ENCODE results near the gene SUPT3H.
A peak's percentile ranks its signal among the peaks of the same experiment; 100 is the strongest.
"Not testable (repeated sequence)": the region's sequence is repeated elsewhere in the genome, so short reads cannot be mapped to it uniquely, and the experiment has no call there.

Gene SUPT3H

DNA sequence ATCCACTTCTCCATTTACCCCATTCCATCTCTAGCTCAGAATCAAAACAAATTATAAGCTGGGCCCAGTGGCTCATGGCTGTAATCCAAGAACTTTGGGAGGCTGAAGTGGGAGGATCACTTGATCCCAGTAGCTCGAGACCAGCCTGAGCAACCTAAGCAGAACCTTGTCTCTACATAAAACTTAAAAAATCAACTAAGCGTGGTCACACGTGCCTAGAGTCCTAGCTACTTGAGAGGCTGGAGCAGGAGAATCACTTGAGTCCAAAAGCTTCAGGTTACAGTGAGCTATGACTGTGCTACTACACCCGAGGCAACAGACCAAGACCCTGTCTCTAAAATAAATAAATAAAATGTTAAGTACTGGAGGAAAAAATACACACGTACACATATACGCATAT lies 124.3 kb downstream of the SUPT3H start:
- peak; percentile 66 for DNase-seq

- no peak for DNase-seq
Measured at GRCh38 chr6:45231660-45232059, 146.1 kb downstream of the SUPT3H start.

GRCh38 chr6:45229416-45229815 lies 148.3 kb downstream of the SUPT3H start:
- no peak for DNase-seq

DNA sequence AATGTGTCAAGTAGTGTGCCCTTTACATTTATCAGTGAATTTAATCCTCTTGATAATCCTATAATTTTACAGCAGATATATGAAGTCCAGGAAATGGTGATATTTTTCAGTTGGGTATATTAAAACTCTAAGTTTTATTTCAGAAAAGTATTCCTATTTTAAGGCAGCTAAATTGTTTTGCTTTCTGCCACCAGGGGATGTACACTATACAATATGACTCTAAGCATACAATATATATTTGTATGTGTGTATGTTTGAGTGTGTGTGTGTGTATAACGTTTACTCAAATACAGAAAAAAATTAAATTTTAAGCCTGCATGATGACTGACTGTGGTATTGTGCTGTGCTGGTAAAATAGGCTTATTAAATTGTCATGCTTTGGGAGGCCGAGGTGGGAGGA lies 151.7 kb downstream of the SUPT3H start:
- no peak for DNase-seq

DNA sequence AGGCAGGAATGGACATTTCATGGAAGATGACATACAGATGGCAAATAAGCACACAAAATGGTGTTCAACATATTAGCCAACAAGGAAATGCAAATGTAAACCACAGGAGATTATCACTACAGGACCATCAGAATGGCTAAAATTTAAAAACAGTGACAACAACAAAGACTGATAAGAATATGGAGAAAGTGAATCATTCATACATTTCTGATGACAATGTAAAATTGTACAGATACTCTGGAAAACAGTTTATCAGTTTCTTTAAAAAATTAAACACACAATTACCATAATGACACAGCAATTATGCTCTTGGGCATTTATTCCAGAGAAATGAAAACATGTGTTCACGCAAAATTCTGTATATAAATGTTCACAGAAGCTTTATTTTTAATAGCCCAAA lies 155.4 kb downstream of the SUPT3H start:
- DNase-seq, result no peak

DNA sequence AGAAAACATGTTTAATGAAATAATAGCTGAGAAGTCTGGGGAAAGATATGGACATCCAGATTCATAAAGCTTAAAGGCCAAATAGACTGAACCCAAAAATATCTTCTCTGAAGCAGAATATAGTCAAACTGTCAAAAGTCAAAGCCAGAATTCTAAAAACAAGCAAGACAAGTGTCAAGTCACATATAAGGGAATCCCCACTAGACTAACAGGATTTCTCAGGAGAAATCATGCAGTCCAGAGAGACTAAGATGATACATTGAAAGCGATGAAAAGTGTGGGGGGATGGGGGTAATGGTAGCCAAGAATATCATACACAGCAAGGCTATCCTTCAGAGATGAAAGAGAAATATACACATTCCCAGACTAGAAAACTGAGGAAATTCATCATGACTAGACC lies 162.0 kb downstream of the SUPT3H start:
- DNase-seq, result no peak

GRCh38 chr6:45212976-45213375 lies 164.8 kb downstream of the SUPT3H start:
- DNase-seq, result no peak

DNA sequence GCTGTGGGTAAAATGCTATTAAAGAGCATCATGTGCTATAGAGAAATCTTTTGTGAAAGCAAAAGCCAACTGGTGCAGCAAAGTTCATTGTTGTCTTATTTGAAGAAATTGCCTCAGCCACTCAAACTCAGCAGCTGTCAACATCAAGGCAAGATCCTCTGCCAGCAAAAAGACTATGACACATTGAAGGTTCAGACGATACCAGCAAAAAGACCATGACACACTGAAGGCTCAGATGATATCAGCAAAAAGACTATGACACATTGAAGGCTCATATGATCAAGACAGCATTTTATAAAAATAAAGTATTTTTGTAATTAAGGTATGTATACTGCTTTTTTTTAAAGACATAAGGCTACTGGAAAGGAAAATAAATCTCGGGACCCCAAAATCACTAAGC lies 168.0 kb downstream of the SUPT3H start:
- no peak for DNase-seq

GRCh38 chr6:45206793-45207492 lies 170.8 kb downstream of the SUPT3H start:
- DNase-seq, result no peak

DNA sequence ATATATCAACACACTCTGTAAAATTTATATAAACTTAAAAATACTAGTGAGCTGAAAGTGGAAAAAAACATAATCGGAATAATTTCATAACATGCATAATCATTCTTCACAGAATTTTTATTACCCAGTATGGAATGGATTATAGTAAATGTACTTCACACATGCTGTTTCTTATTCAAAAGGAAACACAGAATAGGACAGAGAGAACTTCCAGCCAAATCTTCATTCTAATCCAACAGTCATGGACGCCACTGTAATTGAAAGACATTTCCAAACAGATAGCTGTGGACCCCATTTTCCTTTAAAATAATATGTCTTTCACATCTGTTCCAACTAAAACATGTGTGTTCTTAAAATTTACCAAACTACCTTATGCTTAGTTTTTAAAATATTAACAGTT lies 176.2 kb downstream of the SUPT3H start:
- DNase-seq, result no peak

GRCh38 chr6:45200510-45200909 lies 177.2 kb downstream of the SUPT3H start:
- no peak for DNase-seq

GRCh38 chr6:45199554-45199953 lies 178.2 kb downstream of the SUPT3H start:
- no peak for DNase-seq

DNA sequence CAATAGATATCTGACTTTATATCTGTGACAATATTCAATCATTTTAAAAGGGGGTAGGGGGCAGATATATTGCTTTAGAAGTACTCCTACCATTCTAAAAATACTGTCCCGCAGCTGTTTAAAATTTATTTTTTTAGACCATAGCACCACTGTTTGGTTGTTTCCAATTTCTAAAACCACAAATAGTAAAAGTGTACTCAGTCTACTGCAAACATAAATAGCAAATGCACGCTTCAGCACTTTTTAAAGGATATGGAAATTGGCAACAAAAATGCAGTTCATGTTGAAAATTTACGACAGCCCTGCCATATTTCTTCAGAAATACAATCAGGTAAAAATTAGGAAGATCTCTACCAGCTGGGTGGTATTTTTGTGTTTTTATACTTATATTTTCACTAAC lies 181.6 kb downstream of the SUPT3H start:
- DNase-seq, result no peak

- no peak for DNase-seq
Measured at GRCh38 chr6:45195137-45195536, 182.6 kb downstream of the SUPT3H start.

- DNase-seq, result no peak
Measured at GRCh38 chr6:45192556-45192955, 185.2 kb downstream of the SUPT3H start.

- no peak for DNase-seq
Measured at GRCh38 chr6:45191414-45191813, 186.3 kb downstream of the SUPT3H start.

DNA sequence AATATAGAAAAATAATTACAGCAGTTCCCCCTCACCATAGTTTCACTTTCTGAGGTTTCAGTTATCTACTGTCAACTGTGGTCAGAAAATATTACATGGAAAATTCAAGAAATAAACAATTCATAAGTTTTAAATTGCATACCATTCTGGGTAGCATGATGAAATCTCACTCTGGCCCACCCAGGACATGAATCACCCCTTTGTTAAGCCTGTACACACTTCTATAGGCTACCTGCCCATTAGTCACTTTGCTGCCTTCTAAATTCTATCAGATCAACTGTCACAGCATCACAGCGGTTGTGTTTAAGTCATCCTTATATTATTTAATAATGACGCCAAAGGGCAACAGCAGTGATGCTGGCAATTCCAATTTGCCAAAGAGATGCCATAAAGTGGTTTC lies 189.9 kb downstream of the SUPT3H start:
- no peak for DNase-seq

DNA sequence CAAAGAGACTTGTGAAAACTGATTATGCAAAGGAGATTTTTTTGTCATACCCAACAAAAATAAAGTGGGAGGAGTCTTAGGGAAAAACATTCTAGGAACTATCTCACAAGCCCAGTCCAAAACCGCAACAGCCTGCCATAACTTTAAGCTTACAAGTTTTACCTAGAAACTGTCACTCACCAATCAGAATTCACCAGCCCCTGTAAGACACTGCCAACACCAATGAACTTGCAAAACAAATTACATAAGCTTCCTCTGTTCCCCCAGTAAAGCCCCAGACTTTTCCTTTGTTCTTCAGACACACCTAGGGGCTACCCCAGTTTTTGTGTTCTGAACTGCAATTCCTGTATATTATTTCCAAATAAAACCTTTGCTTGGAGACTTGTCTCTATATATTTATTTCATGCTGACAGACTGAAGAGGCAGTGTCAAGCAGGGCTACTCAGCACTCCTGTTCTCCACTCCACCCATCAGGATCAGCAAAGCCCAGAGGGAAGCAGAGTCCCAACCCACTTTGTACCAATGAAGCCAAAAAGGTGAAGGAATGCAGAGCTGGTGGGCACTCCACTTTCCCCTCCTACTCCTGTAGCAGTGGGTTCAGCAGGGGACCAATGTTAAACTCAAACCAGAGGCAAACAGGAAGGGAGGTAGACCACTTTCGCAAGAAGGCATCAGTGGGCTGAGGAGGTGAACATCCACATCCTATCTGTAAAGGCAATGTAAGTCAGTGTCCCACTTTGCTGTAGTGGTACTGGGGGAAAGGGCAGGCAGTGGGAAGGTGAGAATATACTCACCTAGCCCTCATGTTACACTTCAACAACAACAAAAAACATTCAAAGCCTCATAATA lies 192.1 kb downstream of the SUPT3H start:
- DNase-seq, result no peak

- no peak for DNase-seq
Measured at GRCh38 chr6:45184937-45185336, 192.8 kb downstream of the SUPT3H start.

DNA sequence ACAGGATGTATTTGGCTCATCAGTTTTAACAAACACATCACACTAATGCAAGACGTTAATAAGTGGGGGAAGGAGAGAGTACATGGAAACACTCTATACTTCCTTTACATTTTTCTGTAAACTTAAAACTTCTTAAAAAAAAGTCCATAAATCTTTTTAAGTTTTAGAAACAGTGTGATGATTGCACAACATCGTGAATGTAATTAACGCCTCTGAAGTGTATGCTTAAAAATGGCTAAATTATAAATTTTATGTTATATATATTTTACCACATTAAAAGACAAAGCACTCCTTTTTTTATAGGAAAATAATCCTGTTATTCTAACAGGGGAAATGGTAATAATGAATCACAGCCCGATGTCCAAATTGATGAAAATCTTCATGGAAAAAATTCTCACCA lies 193.7 kb downstream of the SUPT3H start:
- DNase-seq, result no peak

GRCh38 chr6:45176373-45176772 lies 201.4 kb downstream of the SUPT3H start:
- DNase-seq, result not testable (repeated sequence)

DNA sequence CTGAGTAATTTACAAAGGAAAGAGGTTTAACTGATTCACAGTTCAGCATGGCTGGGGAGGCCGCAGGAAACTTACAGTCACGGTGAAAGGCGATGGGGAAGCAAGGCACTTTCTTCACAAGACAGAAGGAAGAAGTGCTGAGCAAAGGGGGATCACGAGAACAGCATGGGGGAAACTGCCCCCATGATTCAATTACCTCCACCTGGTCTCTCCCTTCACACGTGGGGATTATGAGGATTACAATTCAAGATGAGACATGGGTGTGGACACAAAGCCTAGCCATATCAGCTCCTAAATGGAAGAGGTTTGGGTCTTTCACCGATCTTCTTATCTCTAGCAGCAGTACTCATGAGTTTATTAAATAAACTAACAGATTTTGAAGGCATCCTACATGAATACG lies 202.5 kb downstream of the SUPT3H start:
- no peak for DNase-seq

DNA sequence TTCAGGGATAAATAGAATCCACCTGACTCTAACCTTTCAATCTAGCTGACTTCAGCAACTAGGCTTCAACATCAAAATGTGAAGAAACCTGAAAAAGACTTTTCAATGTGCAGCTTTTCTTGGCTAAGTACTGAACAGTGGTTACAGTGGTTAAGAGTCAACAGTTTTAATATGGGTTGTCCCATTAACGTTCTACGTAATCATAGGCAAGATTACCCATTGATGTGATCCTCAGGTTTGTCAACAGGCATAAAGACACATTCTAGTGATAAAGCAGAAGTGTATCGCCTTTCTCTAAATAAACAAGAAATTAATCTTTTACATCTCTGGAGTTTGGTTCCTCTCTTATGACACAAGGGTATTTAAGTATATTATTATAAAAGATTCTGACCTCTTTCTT lies 203.7 kb downstream of the SUPT3H start:
- no peak for DNase-seq

GRCh38 chr6:45171380-45171779 lies 206.4 kb downstream of the SUPT3H start:
- DNase-seq, result no peak

DNA sequence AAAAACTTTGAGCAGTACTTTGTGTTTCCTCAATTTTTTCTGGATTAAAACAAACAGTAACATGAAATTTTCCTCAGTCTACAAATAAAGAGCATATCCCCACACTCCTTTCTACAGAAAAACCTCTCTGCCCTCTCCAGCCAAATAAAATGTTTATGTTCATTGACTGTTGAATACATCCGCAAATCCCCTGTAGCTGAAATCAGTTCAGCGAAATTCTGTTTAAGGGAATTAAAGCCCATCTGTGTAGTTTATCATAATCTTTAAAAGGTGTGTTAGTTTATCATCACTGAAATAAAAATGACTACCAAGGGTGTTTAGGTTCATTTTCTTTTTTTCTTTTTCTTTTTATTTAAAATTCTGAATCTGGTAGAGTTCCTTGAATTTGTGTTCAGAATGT lies 207.4 kb downstream of the SUPT3H start:
- no peak for DNase-seq

All from NCI-H510A (cell line).